ENCODE data around the gene LYPD6.
A peak's percentile ranks its signal among the peaks of the same experiment; 100 is the strongest.

Gene LYPD6, protein sequence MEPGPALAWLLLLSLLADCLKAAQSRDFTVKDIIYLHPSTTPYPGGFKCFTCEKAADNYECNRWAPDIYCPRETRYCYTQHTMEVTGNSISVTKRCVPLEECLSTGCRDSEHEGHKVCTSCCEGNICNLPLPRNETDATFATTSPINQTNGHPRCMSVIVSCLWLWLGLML

DNA sequence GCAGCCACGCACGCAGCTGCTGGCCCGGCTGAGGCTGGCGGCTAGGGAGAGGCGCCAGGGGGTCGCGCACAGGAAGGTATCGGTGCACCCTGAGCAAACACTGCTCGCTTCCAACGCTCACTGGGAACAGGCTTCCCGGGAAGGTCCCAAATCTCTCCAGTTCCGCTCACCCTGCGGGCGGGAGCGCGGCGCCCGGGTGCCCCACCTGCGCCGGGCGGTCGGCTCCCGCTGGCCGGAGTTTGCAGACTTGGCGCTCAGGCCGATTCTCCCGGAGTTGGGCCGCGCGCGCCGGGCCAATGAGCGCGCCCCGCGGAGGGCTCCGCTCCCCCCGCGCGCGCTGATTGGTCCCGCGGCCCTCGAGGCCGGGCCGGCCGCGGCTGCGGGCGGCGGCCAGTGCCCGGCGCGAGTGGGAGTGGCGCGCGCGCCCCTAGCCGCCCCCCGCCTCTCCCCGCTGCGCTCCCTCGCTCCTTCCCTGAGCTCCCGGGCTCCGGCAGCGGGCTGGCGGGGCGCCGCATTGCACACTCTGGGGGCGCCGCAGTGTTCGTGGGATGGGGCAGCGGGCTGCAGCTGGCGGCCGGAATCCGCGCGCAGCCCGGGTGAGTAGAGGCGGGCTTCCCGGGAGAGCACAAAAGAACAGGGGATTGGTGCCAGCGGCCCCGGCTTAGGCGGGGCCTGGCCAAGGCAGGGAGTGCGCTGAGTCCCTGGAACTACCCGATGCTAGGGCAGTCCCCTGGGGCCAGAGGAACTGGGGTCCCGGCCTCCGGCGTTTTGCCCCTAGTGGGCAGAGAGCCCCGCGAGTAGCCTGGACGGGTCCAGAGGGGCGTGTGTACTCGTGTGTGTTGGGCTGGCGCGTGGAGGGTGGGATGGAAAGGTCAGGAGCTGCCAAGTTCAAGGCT lies at the start of gene LYPD6:
Gene LYPD6 (plus strand): TSS at position 461 of the 896 bp plus-strand sequence. CDS start 107,122 bp downstream, outside the sequence.
- H3K4me3 ChIP-seq (ENCODE audit: low read depth, low read length): peak within 1 kb of the TSS; percentile 63
- TF ChIP-seq, protein P1, sequence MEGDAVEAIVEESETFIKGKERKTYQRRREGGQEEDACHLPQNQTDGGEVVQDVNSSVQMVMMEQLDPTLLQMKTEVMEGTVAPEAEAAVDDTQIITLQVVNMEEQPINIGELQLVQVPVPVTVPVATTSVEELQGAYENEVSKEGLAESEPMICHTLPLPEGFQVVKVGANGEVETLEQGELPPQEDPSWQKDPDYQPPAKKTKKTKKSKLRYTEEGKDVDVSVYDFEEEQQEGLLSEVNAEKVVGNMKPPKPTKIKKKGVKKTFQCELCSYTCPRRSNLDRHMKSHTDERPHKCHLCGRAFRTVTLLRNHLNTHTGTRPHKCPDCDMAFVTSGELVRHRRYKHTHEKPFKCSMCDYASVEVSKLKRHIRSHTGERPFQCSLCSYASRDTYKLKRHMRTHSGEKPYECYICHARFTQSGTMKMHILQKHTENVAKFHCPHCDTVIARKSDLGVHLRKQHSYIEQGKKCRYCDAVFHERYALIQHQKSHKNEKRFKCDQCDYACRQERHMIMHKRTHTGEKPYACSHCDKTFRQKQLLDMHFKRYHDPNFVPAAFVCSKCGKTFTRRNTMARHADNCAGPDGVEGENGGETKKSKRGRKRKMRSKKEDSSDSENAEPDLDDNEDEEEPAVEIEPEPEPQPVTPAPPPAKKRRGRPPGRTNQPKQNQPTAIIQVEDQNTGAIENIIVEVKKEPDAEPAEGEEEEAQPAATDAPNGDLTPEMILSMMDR (IDR thresholded peaks at IDR 0.05; ENCODE audit: low read depth, low read length): no peak
- TF ChIP-seq POLR2A (IDR thresholded peaks at IDR 0.05; ENCODE audit: extremely low read depth, insufficient read length) (no peak), MYC (IDR thresholded peaks at IDR 0.05; ENCODE audit: low read depth, low read length) (no peak)
- TF ChIP-seq, protein P2, sequence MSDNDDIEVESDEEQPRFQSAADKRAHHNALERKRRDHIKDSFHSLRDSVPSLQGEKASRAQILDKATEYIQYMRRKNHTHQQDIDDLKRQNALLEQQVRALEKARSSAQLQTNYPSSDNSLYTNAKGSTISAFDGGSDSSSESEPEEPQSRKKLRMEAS (IDR thresholded peaks at IDR 0.05; ENCODE audit: low read depth, low read length): no peak
- peak; percentile 83 for DNase-seq (ENCODE audit: low read depth)

DNA sequence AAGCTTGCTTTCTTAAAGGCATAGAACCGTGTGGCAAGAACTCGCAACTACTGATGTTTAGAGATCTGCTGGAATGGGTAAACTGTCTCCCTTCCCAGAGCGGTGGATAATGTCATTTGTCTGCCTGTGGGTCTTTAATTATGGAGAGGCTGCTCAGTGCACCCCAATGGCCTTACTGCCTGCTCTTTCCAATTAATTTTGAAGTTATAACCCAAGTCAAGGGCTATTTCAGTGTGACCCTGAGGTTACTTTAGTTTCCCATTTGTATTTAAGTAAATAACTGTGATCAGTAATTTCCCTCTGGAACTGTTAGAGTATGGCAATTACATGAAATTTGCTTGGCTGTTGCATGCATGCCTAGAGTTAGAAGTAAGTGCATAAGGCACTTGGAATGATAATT lies 48.9 kb upstream of the LYPD6 start:
- no peak for TF ChIP-seq MYC (IDR thresholded peaks at IDR 0.05; ENCODE audit: low read depth, low read length)
- no peak for TF ChIP-seq POLR2A (IDR thresholded peaks at IDR 0.05; ENCODE audit: extremely low read depth, insufficient read length)
- TF ChIP-seq, protein P1 (IDR thresholded peaks at IDR 0.05; ENCODE audit: low read depth, low read length): no peak
- TF ChIP-seq, protein P2 (IDR thresholded peaks at IDR 0.05; ENCODE audit: low read depth, low read length): no peak
- H3K4me3 ChIP-seq (ENCODE audit: low read depth, low read length): no peak overlapping the region
- no peak for DNase-seq (ENCODE audit: low read depth)

DNA sequence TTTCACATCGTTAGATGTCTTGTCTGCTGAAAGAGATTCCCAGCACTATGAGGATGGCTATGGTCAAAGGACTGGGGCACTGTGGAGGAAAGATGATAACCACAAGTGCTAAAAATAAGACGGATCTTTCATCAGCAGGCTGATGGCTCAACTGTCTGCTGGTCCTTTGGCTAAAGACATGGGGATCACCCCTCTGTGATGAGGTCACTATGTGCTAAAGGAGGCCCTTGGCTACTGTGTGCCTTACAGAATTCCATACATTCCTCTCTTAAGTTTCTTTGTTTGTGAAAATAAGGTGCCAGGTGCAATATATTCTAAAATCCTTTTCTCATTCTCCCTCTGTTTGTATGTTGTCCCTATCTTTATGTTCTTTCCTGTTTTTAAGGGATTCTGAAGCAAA lies 39.7 kb upstream of the LYPD6 start:
- no peak overlapping the region for H3K4me3 ChIP-seq (ENCODE audit: low read depth, low read length)
- TF ChIP-seq, protein P2 (IDR thresholded peaks at IDR 0.05; ENCODE audit: low read depth, low read length): no peak
- TF ChIP-seq POLR2A (IDR thresholded peaks at IDR 0.05; ENCODE audit: extremely low read depth, insufficient read length) (no peak), MYC (IDR thresholded peaks at IDR 0.05; ENCODE audit: low read depth, low read length) (no peak)
- TF ChIP-seq, protein P1 (IDR thresholded peaks at IDR 0.05; ENCODE audit: low read depth, low read length): no peak

DNA sequence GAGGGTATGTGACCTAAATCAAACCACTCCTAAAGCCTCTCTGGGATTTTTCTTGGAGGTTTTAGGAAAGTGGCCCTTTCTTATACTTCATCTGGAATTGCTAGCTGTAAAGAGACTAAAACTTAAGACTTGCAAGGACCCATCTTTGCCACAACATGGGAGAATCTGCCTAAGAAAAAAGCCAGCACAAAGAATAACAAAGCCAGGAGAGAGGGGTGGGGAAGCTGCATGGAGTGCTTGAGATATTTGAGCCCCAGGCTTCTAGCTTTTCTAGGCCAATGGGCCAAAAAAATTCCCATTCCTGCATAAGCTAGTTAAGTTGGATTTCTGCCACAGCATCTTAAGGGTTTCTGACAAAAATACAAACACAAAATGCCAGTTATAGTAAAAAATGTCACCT lies 38.5 kb upstream of the LYPD6 start:
- no peak overlapping the region for H3K4me3 ChIP-seq (ENCODE audit: low read depth, low read length)
- DNase-seq (ENCODE audit: low read depth): no peak
- no peak for TF ChIP-seq MYC (IDR thresholded peaks at IDR 0.05; ENCODE audit: low read depth, low read length)
- TF ChIP-seq, protein P2 (IDR thresholded peaks at IDR 0.05; ENCODE audit: low read depth, low read length): no peak
- TF ChIP-seq POLR2A (IDR thresholded peaks at IDR 0.05; ENCODE audit: extremely low read depth, insufficient read length): no peak
- TF ChIP-seq, protein P1 (IDR thresholded peaks at IDR 0.05; ENCODE audit: low read depth, low read length): no peak

More for the DNA sequence above, 39.7 kb upstream of the LYPD6 start:
- DNase-seq (ENCODE audit: low read depth): peak; percentile 31

DNA sequence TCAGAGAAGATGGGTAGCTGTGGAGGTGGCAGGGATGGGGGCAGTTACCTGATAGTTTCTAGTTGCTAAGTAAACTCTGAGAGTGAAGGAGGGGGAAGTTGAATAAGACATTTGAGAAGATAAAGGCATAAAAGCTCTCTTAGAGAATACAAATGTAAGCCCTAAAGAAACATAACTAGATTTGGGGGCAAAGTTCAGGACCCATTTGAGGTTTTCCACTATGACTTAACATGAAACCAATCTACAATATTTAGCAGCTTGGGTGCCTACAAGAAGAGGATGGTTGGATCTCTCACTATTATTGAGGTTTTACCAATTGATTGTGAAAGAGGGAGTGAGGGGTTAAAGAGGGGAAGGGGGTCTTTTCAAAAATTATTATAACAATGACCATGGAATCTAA lies 34.4 kb upstream of the LYPD6 start:
- no peak for DNase-seq (ENCODE audit: low read depth)
- TF ChIP-seq MYC (IDR thresholded peaks at IDR 0.05; ENCODE audit: low read depth, low read length): no peak
- no peak for TF ChIP-seq POLR2A (IDR thresholded peaks at IDR 0.05; ENCODE audit: extremely low read depth, insufficient read length)
- TF ChIP-seq, protein P2 (IDR thresholded peaks at IDR 0.05; ENCODE audit: low read depth, low read length): no peak
- TF ChIP-seq, protein P1 (IDR thresholded peaks at IDR 0.05; ENCODE audit: low read depth, low read length): no peak
- H3K4me3 ChIP-seq (ENCODE audit: low read depth, low read length): no peak overlapping the region

All from NB4 (cell line).